Heart right ventricle (tissue), 16 donors: ENCODE results near the gene VASN. TPM values are rescaled to one million over a fixed set of nuclear protein-coding genes. Genes with fewer than 3 reads are reported as not detected.
A peak's percentile ranks its signal among the peaks of the same experiment; 100 is the strongest.

Experiments
- ATAC-seq, 8 donors: fragments of 200-7000 bp; cut with Tn5 transposase; one replicate each; pipeline ENCODE4 v1.9.1; 2020; ENCODE audit warnings: mild to moderate bottlenecking in 8 of 8, moderate library complexity in 8 of 8, moderate number of reproducible peaks in 1 of 8
- DNase-seq, 2 donors: peaks; one replicate each; pipeline ENCODE4 v3.0.0-alpha.2; 2020
- H3K27ac ChIP-seq, 10 donors: fragments of 200-600 bp; sonication (generic) in 2 of 10; one replicate each; pipeline versions ENCODE4 v1.5.0 to v1.8.0; 2020 to 2022; ENCODE audit warnings: mild to moderate bottlenecking in 3 of 10
- H3K27me3 ChIP-seq, 7 donors: fragments of 200-600 bp; one replicate each; pipeline ENCODE4 v1.8.0; 2021 to 2022; ENCODE audit warnings: mild to moderate bottlenecking in 2 of 7
- H3K36me3 ChIP-seq, 9 donors: fragments of 200-600 bp; sonication (generic) in 1 of 9; one replicate each; pipeline versions ENCODE4 v1.5.0 to v1.8.0; 2020 to 2022; ENCODE audit warnings: mild to moderate bottlenecking in 2 of 9
- H3K4me1 ChIP-seq, 9 donors: fragments of 200-600 bp; sonication (generic) in 1 of 9; one replicate each; pipeline versions ENCODE4 v1.5.0 to v1.8.0; 2020 to 2022; ENCODE audit warnings: mild to moderate bottlenecking in 4 of 9
- H3K4me3 ChIP-seq, 10 donors: fragments of 200-600 bp; sonication (generic) in 2 of 10; one replicate each; pipeline versions ENCODE4 v1.5.0 to v1.8.0; 2020 to 2022; ENCODE audit warnings: mild to moderate bottlenecking in 7 of 10, moderate library complexity in 2 of 10
- H3K9me3 ChIP-seq, 11 donors: fragments of 200-600 bp in 10 of 11; sonication (generic) in 2 of 11; one replicate each; pipeline versions ENCODE4 v1.5.0 to v1.8.0; 2013 to 2022; ENCODE audit warnings: mild to moderate bottlenecking in 2 of 11, control low read depth in 1 of 11, moderate library complexity in 1 of 11
- CTCF ChIP-seq, 9 donors: fragments of 200-600 bp; sonication (generic) in 2 of 9; IDR thresholded peaks; one replicate each; pipeline versions ENCODE4 v1.5.0 to v1.8.0; 2021 to 2022; ENCODE audit warnings: antibody characterized with exemption in 9 of 9, mild to moderate bottlenecking in 5 of 9, moderate library complexity in 1 of 9
- WGBS, 2 donors: extraction: QIAGEN DNeasy Blood & Tissue Kit; methylation state at CpG; one replicate each; pipeline ENCODE4 v1.1.7; 2013; ENCODE audit warnings: inconsistent platforms in 1 of 2; 5-methylcytosine and 5-hydroxymethylcytosine counted together
- intact Hi-C, 10 donors: fragments of 100-400 bp; cut with DNase I; formaldehyde crosslinking; loops; one replicate each; pipeline versions ENCODE4 v1.11.1 to v1.14.2; 2022
- polyA plus RNA-seq, 2 donors: library from polyadenylated mRNA; stranded (reverse); fragments of 200-250 nt; gene quantifications; one replicate each; pipeline ENCODE4 v1.2.3, GENCODE V29; 2013
- total RNA-seq, 10 donors: library from RNA; stranded (reverse); fragmentation: NEBNext Ultra II Directional in 3 of 10; extraction: Animal tissue kit (Norgen Biotek cat#: 25700) in 3 of 10; gene quantifications; one replicate each; pipeline versions ENCODE4 v1.2.1 to v1.2.4, GENCODE V29; 2021 to 2023
- donor health status: Arrhythmogenic right ventricular cardiomyopathy.
- donor health status: ischemic (EF 13 %, LVEDD 7.1; RV severe dilation, severe dysfunction).
- donor health status: healthy with polysubstance abuse.
- donor health status: DM: no; HTN: yes; CAD: no.
- donor health status: DM: no; HTN: no; CAD: no.
- donor health status: ischemic (EF 25% LVEDD 6.9; RV normal size, moderate dysfunction).
- donor health status: ischemic (EF 25% LVEDD 5.7; RV mildly dilated, moderate dysfunction).
- donor health status: healthy.
- donor health status: DM: yes; HTN: yes; CAD: no.
- donor health status: Ischemic cardiomyopathy.
- donor health status: ischemic (EF 35%, LVEDD 5.7; RV mildly dilated, moderate dysfunction).
- donor health status: nonischemic (EF 11% LVEDD 7.7; RV severe dilation, severe dysfunction).
- donor health status: DM: yes; HTN: yes; CAD: no.
- donor health status: PGD.
- donor health status: ischemic (EF 29% LVEDD 5.4; RV normal size, mild dysfunction).
- donor health status: nonischemic (EF 23%, LVEDD 6.1; RV moderate dilation, normal function).

VASN gene
- total and polyA plus RNA-seq, 12 donors: 3.1 to 27.9 (median 6.0) TPM

GRCh38 chr16:4345836-4346781, 25.5 kb upstream of the VASN start:
- 78 to 82% methylated on average over 14 of the region's 14 CpGs for WGBS, 2 donors
- Histone ChIP-seq H3K4me1 (peaks cover 17 to 49% (median 32%) of the 10 kb centered on the region in 9 donors), H3K4me3 (no peak overlapping the region), H3K36me3 (peaks cover 0 to 10% (median 0%) of the 10 kb centered on the region in 9 donors), H3K9me3 (no peaks in the 10 kb centered on the region), H3K27me3 (no peaks in the 10 kb centered on the region), H3K27ac (peak overlapping the region in 1 of 10 donors; percentile 72)
- TF ChIP-seq CTCF (IDR thresholded peaks at IDR 0.05): no peak
- ATAC-seq (no peak), DNase-seq (no peak)
- intact Hi-C loops: no loop called here

- Histone ChIP-seq H3K4me1 (peaks cover 17 to 54% (median 35%) of the 10 kb centered on the region in 9 donors), H3K27me3 (no peaks in the 10 kb centered on the region), H3K27ac (peak overlapping the region in 2 of 10 donors; percentile 31 to 33), H3K36me3 (peaks cover 0 to 6% (median 0%) of the 10 kb centered on the region in 9 donors), H3K4me3 (no peak overlapping the region), H3K9me3 (no peaks in the 10 kb centered on the region)
- no peak for TF ChIP-seq CTCF (IDR thresholded peaks at IDR 0.05)
- intact Hi-C loops: no loop called here
- ATAC-seq: peak in 1 of 8 donors; percentile 10
- WGBS, 2 donors: 82 to 85% methylated on average over 8 of the region's 8 CpGs
- no peak for DNase-seq
Measured at GRCh38 chr16:4347010-4347409, 24.6 kb upstream of the VASN start.

- Histone ChIP-seq H3K36me3 (peaks cover 0 to 3% (median 0%) of the 10 kb centered on the region in 9 donors), H3K27me3 (no peaks in the 10 kb centered on the region), H3K9me3 (no peaks in the 10 kb centered on the region), H3K27ac (peak overlapping the region in 5 of 10 donors; percentile 15 to 42 (median 21)), H3K4me1 (peaks cover 15 to 53% (median 30%) of the 10 kb centered on the region in 9 donors), H3K4me3 (no peak overlapping the region)
- TF ChIP-seq CTCF (IDR thresholded peaks at IDR 0.05): no peak
- DNase-seq (no peak), ATAC-seq (peak in 3 of 8 donors; percentile 1 to 17 (median 12))
- intact Hi-C loops: no loop called here
- 64 to 65% methylated on average over 17 of the region's 17 CpGs for WGBS, 2 donors
Measured at GRCh38 chr16:4347765-4348509, 23.7 kb upstream of the VASN start.

GRCh38 chr16:4349332-4349731, 22.3 kb upstream of the VASN start:
- intact Hi-C loops: no loop called here
- ATAC-seq: no peak
- Histone ChIP-seq H3K36me3 (peaks cover 0 to 4% (median 0%) of the 10 kb centered on the region in 9 donors), H3K27ac (no peak overlapping the region), H3K9me3 (no peaks in the 10 kb centered on the region), H3K4me1 (peaks cover 11 to 53% (median 30%) of the 10 kb centered on the region in 9 donors), H3K4me3 (no peak overlapping the region), H3K27me3 (no peaks in the 10 kb centered on the region)
- TF ChIP-seq CTCF (IDR thresholded peaks at IDR 0.05): no peak
- WGBS, 2 donors: 96 to 97% methylated on average over 5 of the region's 5 CpGs
- DNase-seq: no peak
